NCI-H2107 treated with DMSO at 0.1 percent for 48 hours (cell line): ENCODE results near the gene KCTD16.

Source experiments
- DNase-seq: peaks from one replicate; lab custom pipeline; 2025; ENCODE audit not compliant: unreplicated experiment; lab: John Stamatoyannopoulos, UW

The KCTD16 gene

DNA sequence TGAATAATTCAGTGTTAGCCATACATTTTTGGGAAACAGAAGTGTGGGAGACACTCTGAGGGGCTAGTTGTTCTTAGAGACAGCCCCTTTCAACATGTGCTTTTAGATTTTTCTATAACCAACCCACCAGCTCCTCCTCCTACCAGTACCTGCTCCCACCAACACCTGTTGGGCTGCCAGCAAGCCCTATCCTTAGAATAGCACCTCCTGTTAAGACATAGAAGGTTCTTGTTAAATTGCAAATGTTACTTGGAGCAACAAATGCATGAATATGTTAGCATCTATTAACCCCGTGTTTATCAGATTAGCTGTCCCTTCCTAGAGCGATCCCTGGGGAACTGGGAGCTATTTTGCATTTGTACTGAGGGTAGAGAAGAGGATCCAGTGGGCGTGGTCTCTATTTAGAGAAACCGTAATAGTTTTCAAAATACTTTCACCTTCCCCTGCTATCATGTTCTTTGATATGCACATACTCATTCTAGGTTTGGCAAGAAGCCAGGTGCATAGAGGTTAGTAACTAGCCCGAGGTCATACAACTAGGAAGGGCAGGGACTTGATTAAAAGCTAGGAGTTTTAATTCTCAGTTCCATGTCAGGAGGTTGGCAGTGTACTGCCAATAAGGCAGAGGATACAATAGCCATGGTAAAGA lies 334.4 kb downstream of the KCTD16 start:
- DNase-seq: no peak

DNA sequence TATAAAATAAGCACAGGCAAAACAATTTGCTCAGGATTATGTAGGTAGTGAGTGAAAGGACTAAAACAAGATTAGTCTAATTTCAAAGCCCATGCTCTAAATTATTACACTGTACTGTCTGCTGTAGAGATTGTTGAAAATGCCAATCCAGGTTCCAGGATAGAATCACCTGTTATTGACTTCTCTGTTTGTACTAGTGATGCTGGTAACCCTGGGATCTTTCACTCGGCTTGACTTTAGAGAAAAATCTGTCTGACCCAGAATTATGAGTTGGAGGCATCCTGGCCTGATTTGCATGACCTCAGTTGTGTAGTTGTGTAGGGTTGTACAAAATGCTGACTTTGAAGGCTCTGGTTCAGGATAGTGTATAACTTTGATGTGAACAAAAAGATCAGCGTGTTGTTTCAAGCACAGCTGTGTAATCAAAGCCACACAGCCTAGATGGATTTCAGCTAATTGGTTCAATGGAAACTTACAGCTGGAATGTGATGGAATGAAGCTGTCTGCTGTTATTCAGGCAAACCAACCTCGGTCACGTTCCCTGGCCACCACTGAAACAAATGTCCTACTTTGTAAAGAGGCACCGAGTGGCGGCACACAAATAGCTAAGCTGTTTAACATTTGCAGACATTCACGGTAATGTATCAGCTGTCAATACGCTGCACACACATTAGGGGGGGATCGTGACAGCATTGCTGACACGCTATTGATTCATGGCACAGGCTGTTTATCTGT lies 340.3 kb downstream of the KCTD16 start:
- DNase-seq: no peak

DNA sequence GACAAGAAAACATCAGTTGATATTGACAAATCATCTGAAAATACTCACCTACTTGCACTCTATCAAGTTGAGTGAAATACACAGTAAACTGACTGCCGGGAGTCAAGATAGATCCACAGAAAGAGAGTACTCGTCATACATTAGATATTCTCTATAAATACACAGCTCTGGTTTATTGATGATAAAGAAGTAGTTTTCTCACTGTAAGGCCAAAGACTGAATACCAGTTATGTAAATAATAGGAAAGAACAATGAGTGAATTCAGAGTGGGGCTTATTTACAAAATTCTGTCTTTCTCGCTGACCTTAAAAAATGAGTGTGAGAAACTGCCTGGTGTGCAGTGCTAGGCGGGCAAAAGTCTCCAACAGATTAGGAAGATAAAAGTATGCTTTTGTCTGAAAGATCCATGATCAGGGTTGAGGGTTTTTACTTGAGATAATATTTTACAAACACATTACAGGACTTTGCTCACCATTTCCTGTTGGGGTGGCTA lies 341.0 kb downstream of the KCTD16 start:
- no peak for DNase-seq

DNA sequence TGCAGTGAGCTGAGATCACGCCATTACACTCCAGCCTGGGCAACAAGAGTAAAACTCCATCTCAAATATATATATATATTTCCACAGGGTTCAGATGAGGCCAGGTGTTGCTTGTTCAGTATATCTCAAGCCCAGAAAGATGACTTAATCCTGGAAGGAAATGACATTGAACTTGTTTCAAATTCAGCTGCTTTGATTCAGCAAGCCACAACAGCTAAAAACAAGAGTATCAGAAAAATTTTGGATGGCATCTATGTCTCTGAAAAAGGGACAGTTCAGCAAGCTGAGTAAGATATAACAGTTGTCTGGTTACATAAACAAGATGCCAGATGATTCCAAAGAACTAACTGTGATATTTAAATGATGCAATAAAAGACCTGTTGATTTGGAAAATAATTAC lies 352.0 kb downstream of the KCTD16 start:
- no peak for DNase-seq

DNA sequence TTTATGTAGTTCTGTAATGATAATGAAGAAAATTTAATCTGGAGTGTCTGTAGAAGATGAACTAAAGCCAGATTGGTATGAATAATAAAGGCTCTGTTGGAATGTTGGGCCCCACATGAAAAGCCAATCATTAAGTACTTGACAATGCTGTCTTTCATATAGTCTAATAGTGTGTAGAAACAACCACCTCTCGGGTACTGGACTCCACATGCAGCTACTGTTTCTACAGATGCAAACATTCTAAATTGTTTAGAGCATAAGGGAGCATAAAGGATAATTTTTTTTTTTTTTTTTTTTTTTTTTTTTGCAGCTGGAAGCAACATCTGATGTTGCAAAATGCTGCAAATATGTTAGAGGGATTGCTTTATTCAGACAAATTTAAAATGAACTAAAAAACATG lies 354.3 kb downstream of the KCTD16 start:
- DNase-seq: no peak

DNA sequence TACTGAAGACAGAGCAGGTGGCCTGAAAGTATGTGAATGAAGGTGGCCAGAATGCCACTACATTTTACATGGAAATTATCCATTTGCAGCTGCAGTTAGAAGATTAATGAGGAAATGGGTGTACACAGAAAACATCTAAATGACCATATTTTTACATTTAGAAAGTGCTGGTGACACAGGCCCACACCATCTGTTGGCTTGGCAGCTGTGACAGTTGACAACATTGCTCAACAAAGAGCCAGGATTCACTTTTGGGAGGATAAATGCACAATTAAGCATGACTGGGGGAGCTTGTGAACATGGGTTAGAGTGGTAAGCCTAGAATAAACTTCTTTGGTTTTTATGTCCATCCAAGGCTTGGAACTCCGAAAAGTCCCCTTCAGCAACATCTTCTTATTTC lies 360.5 kb downstream of the KCTD16 start:
- DNase-seq: no peak
